NCI-H2227 treated with DMSO at 0.1 percent for 48 hours (cell line): Measurements from ENCODE around the gene TXNL4B.
A peak's percentile ranks its signal among the peaks of the same experiment; 100 is the strongest.
"Not testable (repeated sequence)": the region's sequence is repeated elsewhere in the genome, so short reads cannot be mapped to it uniquely, and the experiment has no call there.

Experiments used
- DNase-seq: peaks from one replicate; lab custom pipeline; 2025; lab: John Stamatoyannopoulos, UW

The TXNL4B gene

GRCh38 chr16:72072514-72073342 is 20.7 kb downstream of the TXNL4B start:
- DNase-seq, result no peak

GRCh38 chr16:72068930-72069329 is 24.5 kb downstream of the TXNL4B start:
- DNase-seq, result no peak

GRCh38 chr16:72066747-72067146 is 26.7 kb downstream of the TXNL4B start:
- peak; percentile 8 for DNase-seq

GRCh38 chr16:72064361-72064894 is 29.0 kb downstream of the TXNL4B start:
- DNase-seq, result no peak

GRCh38 chr16:72061564-72061963 is 31.9 kb downstream of the TXNL4B start:
- no peak for DNase-seq

GRCh38 chr16:72060405-72060804 is 33.0 kb downstream of the TXNL4B start:
- DNase-seq, result no peak

- not testable (repeated sequence) for DNase-seq
These were observed 34.4 kb downstream of the TXNL4B start for GRCh38 chr16:72059060-72059459.

- not testable (repeated sequence) for DNase-seq
These were observed 36.1 kb downstream of the TXNL4B start for GRCh38 chr16:72057313-72057712.

- DNase-seq, result no peak
These were observed 37.5 kb downstream of the TXNL4B start for GRCh38 chr16:72055911-72056310.

- not testable (repeated sequence) for DNase-seq
These were observed 39.1 kb downstream of the TXNL4B start, which contains the start of gene HP for GRCh38 chr16:72054254-72054847. HP (plus strand) TSS chr16:72054505; CDS start chr16:72054653, 148 bp downstream.

- DNase-seq, result no peak
These were observed 41.6 kb downstream of the TXNL4B start for GRCh38 chr16:72051818-72052217.

- no peak for DNase-seq
These were observed 42.5 kb downstream of the TXNL4B start for GRCh38 chr16:72050769-72051464.

GRCh38 chr16:72049110-72049509 is 44.3 kb downstream of the TXNL4B start:
- DNase-seq, result no peak

GRCh38 chr16:72044825-72045359 is 48.5 kb downstream of the TXNL4B start:
- no peak for DNase-seq

GRCh38 chr16:72044296-72044695 is 49.1 kb downstream of the TXNL4B start:
- DNase-seq, result no peak

GRCh38 chr16:72043539-72043938 is 49.9 kb downstream of the TXNL4B start:
- no peak for DNase-seq

GRCh38 chr16:72043058-72043457 is 50.4 kb downstream of the TXNL4B start:
- DNase-seq, result no peak

- DNase-seq, result no peak
These were observed 51.2 kb downstream of the TXNL4B start for GRCh38 chr16:72042157-72042660.

- DNase-seq, result no peak
These were observed 57.3 kb downstream of the TXNL4B start for GRCh38 chr16:72036098-72036497.
